OCI-LY7 (cell line): ENCODE results near the gene LHX3.

Experiments used
- EZH2phosphoT487 ChIP-seq: fragments of 200-600 bp; sonication (generic); IDR thresholded peaks from 2 replicates; pipeline ENCODE4 v1.6.1; 2018; ENCODE audit warnings: low read depth, borderline replicate concordance, mild to moderate bottlenecking, mixed run types, antibody characterized with exemption, low read length, moderate library complexity, mixed read lengths
- TF ChIP-seq, protein P1 (sequence below): fragments of 200-600 bp; sonication (generic); conservative IDR thresholded peaks from 2 replicates; pipeline ENCODE4 v1.5.1; 2014; ENCODE audit warnings: mild to moderate bottlenecking, antibody characterized with exemption, low read length, moderate library complexity, mixed read lengths

DNA sequence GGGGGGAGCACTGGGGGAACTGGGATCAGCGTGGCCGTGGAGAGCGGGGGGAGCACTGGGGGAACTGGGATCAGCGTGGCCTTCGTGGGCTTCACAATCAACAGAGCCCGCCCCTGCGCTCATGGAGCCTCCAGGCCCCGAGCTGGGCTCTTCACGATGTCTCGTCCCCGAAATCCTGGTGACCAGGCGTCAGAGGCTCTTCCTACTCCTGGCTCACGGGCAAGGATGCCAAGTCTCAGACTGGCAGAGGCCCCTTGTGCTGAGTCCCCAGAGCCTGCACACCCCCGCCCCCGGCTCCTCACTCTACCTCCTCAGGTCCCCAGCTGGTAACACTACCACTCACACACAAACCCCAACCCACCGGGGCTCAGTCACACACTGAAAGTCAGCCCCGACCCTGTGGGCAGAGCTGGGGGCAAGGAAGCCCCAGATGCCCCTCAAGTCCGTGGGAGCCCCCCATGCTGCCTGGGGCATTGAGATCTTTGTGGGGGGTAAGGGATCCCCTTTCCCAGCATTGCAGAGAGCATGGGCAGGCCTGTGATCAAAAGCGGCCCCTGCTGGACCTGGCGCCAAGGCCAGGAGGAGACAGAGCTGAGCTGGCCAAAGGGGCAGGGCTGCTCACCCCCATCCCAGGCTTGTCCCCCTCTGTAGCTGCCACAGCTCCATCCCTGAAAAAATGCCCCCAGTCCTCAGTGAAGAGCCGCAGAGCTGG is 26.7 kb downstream of the LHX3 start:
- TF ChIP-seq, protein P1, sequence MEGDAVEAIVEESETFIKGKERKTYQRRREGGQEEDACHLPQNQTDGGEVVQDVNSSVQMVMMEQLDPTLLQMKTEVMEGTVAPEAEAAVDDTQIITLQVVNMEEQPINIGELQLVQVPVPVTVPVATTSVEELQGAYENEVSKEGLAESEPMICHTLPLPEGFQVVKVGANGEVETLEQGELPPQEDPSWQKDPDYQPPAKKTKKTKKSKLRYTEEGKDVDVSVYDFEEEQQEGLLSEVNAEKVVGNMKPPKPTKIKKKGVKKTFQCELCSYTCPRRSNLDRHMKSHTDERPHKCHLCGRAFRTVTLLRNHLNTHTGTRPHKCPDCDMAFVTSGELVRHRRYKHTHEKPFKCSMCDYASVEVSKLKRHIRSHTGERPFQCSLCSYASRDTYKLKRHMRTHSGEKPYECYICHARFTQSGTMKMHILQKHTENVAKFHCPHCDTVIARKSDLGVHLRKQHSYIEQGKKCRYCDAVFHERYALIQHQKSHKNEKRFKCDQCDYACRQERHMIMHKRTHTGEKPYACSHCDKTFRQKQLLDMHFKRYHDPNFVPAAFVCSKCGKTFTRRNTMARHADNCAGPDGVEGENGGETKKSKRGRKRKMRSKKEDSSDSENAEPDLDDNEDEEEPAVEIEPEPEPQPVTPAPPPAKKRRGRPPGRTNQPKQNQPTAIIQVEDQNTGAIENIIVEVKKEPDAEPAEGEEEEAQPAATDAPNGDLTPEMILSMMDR = no peak
- no peak for TF ChIP-seq EZH2phosphoT487
